ENCODE data around the gene MAPK8.

The MAPK8 gene

GRCh38 chr10:48453451-48454301 lies 147.2 kb downstream of the MAPK8 start:
- Histone ChIP-seq H3K36me3 (no peaks in the 10 kb centered on the region), H3K27me3 (ENCODE audit: insufficient read depth, low read depth, severe bottlenecking) (no peaks in the 10 kb centered on the region), H3K4me3 (ENCODE audit: low read depth, low read length) (no peak overlapping the region), H3K9me3 (ENCODE audit: severe bottlenecking) (no peaks in the 10 kb centered on the region), H3K27ac (no peak overlapping the region)
- TF ChIP-seq CTCF (IDR thresholded peaks at IDR 0.05; ENCODE audit: low read depth, low read length) = no peak
- DNase-seq = no peak

GRCh38 chr10:48454302-48455054 lies 148.0 kb downstream of the MAPK8 start:
- no peak for TF ChIP-seq CTCF (IDR thresholded peaks at IDR 0.05; ENCODE audit: low read depth, low read length)
- DNase-seq = peak; percentile 6
- H3K9me3 ChIP-seq (ENCODE audit: severe bottlenecking) = no peaks in the 10 kb centered on the region
- no peak overlapping the region for H3K4me3 ChIP-seq (ENCODE audit: low read depth, low read length)
- H3K27ac ChIP-seq = no peak overlapping the region
- no peaks in the 10 kb centered on the region for H3K27me3 ChIP-seq (ENCODE audit: insufficient read depth, low read depth, severe bottlenecking)
- no peaks in the 10 kb centered on the region for H3K36me3 ChIP-seq

GRCh38 chr10:48455055-48455391 lies 148.5 kb downstream of the MAPK8 start:
- H3K27ac ChIP-seq = no peak overlapping the region
- no peaks in the 10 kb centered on the region for H3K36me3 ChIP-seq
- no peaks in the 10 kb centered on the region for H3K27me3 ChIP-seq (ENCODE audit: insufficient read depth, low read depth, severe bottlenecking)
- no peak for TF ChIP-seq CTCF (IDR thresholded peaks at IDR 0.05; ENCODE audit: low read depth, low read length)
- no peak for DNase-seq
- H3K9me3 ChIP-seq (ENCODE audit: severe bottlenecking) = no peaks in the 10 kb centered on the region
- no peak overlapping the region for H3K4me3 ChIP-seq (ENCODE audit: low read depth, low read length)

GRCh38 chr10:48455392-48456151 lies 149.1 kb downstream of the MAPK8 start:
- H3K27me3 ChIP-seq (ENCODE audit: insufficient read depth, low read depth, severe bottlenecking) = no peaks in the 10 kb centered on the region

GRCh38 chr10:48456361-48456804 lies 149.9 kb downstream of the MAPK8 start:
- peak overlapping the region; percentile 35; the same call in 1 of the 2 replicates for H3K27ac ChIP-seq
- H3K4me3 ChIP-seq (ENCODE audit: low read depth, low read length) = no peak overlapping the region
- H3K27me3 ChIP-seq (ENCODE audit: insufficient read depth, low read depth, severe bottlenecking) = no peaks in the 10 kb centered on the region
- H3K36me3 ChIP-seq = no peaks in the 10 kb centered on the region
- H3K9me3 ChIP-seq (ENCODE audit: severe bottlenecking) = no peaks in the 10 kb centered on the region
- TF ChIP-seq CTCF (IDR thresholded peaks at IDR 0.05; ENCODE audit: low read depth, low read length) = no peak
- peak; percentile 78 for DNase-seq

More at GRCh38 chr10:48455392-48456151, 149.1 kb downstream of the MAPK8 start:
- no peak overlapping the region for H3K4me3 ChIP-seq (ENCODE audit: low read depth, low read length)
- no peak for TF ChIP-seq CTCF (IDR thresholded peaks at IDR 0.05; ENCODE audit: low read depth, low read length)
- peak; percentile 9 for DNase-seq
- no peaks in the 10 kb centered on the region for H3K9me3 ChIP-seq (ENCODE audit: severe bottlenecking)
- no peaks in the 10 kb centered on the region for H3K36me3 ChIP-seq
- H3K27ac ChIP-seq = no peak overlapping the region

Data from WERI-Rb-1 (cell line).